Astrocyte of the spinal cord (primary cell): ENCODE results near the gene NSDHL.

Experiments used
- DNase-seq: peaks from one replicate; pipeline ENCODE4 v3.0.0; 2011; ENCODE audit warnings: low read depth, low spot score
- H3K4me3 ChIP-seq: 2 replicates; pipeline ENCODE4 v1.5.1; 2011; ENCODE audit warnings: low read depth, mild to moderate bottlenecking, low read length, moderate library complexity
- in situ Hi-C: cut with HindIII; loops from 2 replicates; pipeline ENCODE4 v1.10.0; 2017; ENCODE audit warnings: low sequenced_read_pairs
- TF ChIP-seq, protein P1 (sequence below): IDR thresholded peaks from 2 replicates; pipeline ENCODE4 v1.5.1; 2012; ENCODE audit warnings: low read depth, mild to moderate bottlenecking, low read length, inconsistent platforms

NSDHL gene

DNA sequence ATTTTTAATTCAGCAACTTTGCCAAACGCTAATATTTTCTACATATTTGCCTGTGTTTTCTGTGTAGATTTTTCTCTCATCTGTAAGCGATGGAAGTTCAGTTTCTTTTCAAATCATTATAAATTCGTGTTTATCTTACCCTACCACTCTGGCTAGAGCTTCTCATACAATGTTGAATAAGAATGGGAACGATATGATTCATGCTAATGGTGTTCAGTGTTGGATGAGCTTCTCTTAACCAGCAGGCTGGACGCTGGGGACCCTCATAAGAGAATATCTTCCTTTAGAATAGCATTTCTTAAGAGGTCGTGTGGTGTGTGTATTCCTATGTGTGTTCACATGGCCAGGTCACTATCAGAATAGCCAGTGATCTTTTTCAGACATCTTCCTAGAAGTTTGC lies 31.0 kb downstream of the NSDHL start:
- TF ChIP-seq, protein P1, sequence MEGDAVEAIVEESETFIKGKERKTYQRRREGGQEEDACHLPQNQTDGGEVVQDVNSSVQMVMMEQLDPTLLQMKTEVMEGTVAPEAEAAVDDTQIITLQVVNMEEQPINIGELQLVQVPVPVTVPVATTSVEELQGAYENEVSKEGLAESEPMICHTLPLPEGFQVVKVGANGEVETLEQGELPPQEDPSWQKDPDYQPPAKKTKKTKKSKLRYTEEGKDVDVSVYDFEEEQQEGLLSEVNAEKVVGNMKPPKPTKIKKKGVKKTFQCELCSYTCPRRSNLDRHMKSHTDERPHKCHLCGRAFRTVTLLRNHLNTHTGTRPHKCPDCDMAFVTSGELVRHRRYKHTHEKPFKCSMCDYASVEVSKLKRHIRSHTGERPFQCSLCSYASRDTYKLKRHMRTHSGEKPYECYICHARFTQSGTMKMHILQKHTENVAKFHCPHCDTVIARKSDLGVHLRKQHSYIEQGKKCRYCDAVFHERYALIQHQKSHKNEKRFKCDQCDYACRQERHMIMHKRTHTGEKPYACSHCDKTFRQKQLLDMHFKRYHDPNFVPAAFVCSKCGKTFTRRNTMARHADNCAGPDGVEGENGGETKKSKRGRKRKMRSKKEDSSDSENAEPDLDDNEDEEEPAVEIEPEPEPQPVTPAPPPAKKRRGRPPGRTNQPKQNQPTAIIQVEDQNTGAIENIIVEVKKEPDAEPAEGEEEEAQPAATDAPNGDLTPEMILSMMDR: no peak
- in situ Hi-C loops: no loop called here
- DNase-seq: no peak
- no peak overlapping the region for H3K4me3 ChIP-seq

DNA sequence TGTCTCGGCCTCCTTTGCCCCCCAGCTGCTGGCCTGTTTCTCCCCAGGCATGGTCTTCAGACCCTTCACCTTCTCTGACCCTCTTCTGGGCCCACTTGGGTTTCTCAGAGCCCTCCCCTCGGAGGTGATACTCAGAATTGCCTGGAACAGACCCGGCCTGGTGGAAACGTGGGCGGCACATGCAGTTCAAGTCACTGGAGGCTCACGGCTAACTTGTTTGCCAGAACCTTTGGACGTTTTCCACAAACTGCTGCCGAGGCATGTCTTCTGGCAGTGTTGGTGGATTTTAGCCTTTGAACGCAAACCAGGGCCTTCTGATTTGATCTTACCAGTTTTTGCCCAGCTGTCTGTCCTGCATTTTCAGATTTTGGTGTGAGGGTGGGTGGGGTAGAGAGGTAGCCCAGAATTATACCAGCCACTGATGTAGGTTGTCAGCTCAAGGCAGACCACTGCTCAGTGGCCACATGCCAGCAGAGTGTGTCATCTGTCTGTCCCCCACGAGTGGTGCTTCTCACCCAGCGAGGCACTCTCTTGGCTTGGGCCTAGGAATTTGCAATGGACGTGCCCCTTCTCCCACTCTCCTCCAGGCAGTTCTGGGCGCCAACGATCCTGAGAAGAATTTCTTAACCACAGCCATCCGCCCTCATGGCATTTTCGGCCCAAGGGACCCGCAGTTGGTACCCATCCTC lies 34.5 kb downstream of the NSDHL start:
- TF ChIP-seq, protein P1: no peak
- in situ Hi-C loops: no loop called here
- no peak for DNase-seq
- no peak overlapping the region for H3K4me3 ChIP-seq

- no peak for DNase-seq
- H3K4me3 ChIP-seq: no peak overlapping the region
- in situ Hi-C loops: no loop called here
- TF ChIP-seq, protein P1: no peak
These were observed 35.5 kb downstream of the NSDHL start for GRCh38 chrX:152866386-152866785.

DNA sequence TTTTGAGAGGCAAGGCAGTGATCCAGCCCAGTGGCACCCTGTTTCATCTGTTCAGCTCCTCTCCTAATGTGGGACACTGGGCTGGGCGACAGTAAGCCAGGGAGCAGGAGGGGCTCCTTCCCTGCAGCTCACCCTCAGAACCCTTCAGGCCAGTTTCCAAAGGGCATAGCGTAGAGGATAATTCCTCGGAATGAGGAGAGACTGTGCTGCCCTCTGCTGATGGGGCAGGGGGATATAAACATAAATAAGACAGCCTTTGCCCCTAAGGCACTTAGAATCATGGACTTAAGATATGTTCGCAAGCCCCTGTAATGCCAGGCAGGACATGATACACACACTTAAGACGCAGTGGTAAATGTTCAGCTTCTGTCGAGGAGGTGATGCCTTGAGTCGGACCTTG lies 39.1 kb downstream of the NSDHL start:
- in situ Hi-C loops: no loop called here
- TF ChIP-seq, protein P1: no peak
- no peak overlapping the region for H3K4me3 ChIP-seq
- DNase-seq: no peak

GRCh38 chrX:152871260-152871659 lies 40.4 kb downstream of the NSDHL start:
- TF ChIP-seq, protein P1: no peak
- in situ Hi-C loops: no loop called here

DNA sequence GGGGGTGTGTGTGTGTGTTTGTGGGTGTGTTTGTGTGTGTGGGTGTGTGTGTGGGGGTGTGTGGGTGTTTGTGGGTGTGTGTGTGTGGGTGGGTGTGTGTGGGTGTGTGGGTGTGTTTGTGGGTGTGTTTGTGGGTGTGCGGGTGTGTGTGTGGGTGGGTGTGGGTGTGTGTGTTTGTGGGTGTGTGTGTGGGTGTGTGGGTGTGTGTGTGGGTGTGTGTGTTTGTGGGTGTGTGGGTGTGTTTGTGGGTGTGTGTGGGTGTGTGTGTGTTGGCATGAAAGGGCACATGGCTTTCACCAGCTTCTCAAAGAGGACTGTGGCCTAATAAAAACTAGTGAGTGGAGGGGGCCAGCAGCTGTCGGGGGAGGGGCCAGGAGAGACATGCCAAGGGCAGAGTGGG lies 41.7 kb downstream of the NSDHL start:
- DNase-seq: no peak
- in situ Hi-C loops: no loop called here
- no peak overlapping the region for H3K4me3 ChIP-seq
- TF ChIP-seq, protein P1: no peak

More at GRCh38 chrX:152871260-152871659, 40.4 kb downstream of the NSDHL start:
- DNase-seq: no peak
- H3K4me3 ChIP-seq: no peak overlapping the region
